Measurements from ENCODE around the gene GPER1.

GRCh38 chr7:1080252-1080920 is 7.5 kb upstream of the GPER1 start:
- no peak for TF ChIP-seq CTCF (IDR thresholded peaks at IDR 0.05)
- no peak for TF ChIP-seq POLR2A (IDR thresholded peaks at IDR 0.05)
